Measurements from ENCODE around the gene SYDE2.

SYDE2 gene

GRCh38 chr1:85132078-85132720 is 68.6 kb downstream of the SYDE2 start:
- no peak for DNase-seq (ENCODE audit: low read depth in 2 of 3, low spot score in 2 of 3)

- no peak for DNase-seq (ENCODE audit: low read depth in 2 of 3, low spot score in 2 of 3)
These were observed 72.5 kb downstream of the SYDE2 start for GRCh38 chr1:85128316-85128715.

- DNase-seq (ENCODE audit: low read depth in 2 of 3, low spot score in 2 of 3), result no peak
These were observed 74.9 kb downstream of the SYDE2 start for GRCh38 chr1:85125891-85126290.

DNA sequence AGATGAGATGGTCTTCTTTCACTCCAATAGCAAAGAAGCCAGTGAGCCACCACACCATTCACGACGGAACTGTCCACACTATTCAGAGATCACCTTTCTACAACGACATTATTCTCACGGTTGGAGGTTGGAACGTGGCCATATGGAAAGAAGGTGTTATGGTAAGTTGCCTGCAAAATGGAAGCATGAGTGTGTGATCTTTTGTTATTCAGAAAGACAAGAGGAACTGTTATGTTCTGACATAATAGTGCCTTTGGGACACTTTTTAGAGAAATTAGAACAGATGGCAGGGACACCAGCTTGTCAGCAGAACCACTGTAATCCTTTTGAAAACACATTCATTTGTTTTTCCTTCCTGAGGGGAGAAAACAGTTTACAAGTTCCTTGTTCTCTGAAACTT is 76.7 kb downstream of the SYDE2 start:
- DNase-seq (ENCODE audit: low read depth in 2 of 3, low spot score in 2 of 3), result no peak

GRCh38 chr1:85122169-85122568 is 78.6 kb downstream of the SYDE2 start:
- DNase-seq (ENCODE audit: low read depth in 2 of 3, low spot score in 2 of 3), result no peak

DNA sequence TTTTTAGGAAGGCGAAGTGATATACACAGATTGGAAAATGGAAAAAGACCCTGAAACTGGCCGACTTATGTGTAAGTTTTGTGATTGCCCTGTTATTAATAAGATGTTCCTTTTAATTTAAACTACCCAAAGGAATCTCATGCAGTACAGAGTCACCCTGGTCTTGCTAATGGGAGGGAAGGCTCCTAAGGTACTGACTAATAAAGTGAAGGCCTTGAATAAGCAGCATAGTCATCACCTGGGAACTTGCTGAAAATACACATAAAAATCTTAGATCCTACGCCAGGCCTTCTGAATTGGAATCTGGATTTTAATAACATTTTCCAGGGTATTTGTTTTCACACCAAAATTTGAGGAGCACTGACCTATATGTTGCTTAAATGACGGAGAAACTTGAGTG is 79.1 kb downstream of the SYDE2 start:
- DNase-seq (ENCODE audit: low read depth in 2 of 3, low spot score in 2 of 3), result no peak

- no peak for DNase-seq (ENCODE audit: low read depth in 2 of 3, low spot score in 2 of 3)
These were observed 82.1 kb downstream of the SYDE2 start for GRCh38 chr1:85118751-85119150.

- DNase-seq (ENCODE audit: low read depth in 2 of 3, low spot score in 2 of 3), result no peak
These were observed 84.0 kb downstream of the SYDE2 start for GRCh38 chr1:85116856-85117255.

GRCh38 chr1:85115933-85116332 is 84.9 kb downstream of the SYDE2 start:
- DNase-seq (ENCODE audit: low read depth in 2 of 3, low spot score in 2 of 3), result no peak

GRCh38 chr1:85111695-85112094 is 89.1 kb downstream of the SYDE2 start:
- DNase-seq (ENCODE audit: low read depth in 2 of 3, low spot score in 2 of 3), result no peak

- no peak for DNase-seq (ENCODE audit: low read depth in 2 of 3, low spot score in 2 of 3)
These were observed 91.3 kb downstream of the SYDE2 start for GRCh38 chr1:85109475-85109874.

Measured in activated CD8-positive, alpha-beta memory T cell treated with anti-CD3 and anti-CD28 coated beads for 48 hours (primary cell).